ENCODE measurements around the gene NBEAL2.

The NBEAL2 gene

GRCh38 chr3:47057212-47057671, 77.8 kb downstream of the NBEAL2 start:
- TF ChIP-seq CTCF (IDR thresholded peaks at IDR 0.05; ENCODE audit: insufficient read depth, missing control alignments), result no peak

More at GRCh38 chr3:47057212-47057671, 77.8 kb downstream of the NBEAL2 start:
- no peak for FAIRE-seq
- DNase-seq (ENCODE audit: insufficient read length, low spot score), result no peak

Data from D721Med (cell line).